ENCODE results near the gene TLN1.

TLN1 gene

DNA sequence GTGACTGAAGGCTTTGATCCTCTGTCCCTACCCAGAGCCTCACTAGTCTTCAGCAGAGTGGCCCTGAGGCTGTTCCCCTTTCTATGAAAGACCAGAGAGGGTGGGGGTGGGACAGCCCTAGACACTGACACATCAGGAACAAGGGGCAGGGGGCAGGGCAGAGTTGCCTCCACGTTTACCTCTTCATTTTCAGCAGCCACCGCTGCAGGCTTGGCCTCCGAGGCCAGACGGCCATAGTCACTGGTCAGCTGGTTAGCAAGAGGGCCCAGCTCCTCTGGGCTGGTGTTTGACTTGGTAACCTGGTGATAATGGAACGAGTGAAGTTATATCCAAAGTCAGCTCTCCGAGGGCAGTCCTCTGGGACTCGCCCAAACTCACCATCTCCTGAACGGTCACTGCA is 26.6 kb downstream of the TLN1 start:
- no peak for DNase-seq (ENCODE audit: low read depth)

DNA sequence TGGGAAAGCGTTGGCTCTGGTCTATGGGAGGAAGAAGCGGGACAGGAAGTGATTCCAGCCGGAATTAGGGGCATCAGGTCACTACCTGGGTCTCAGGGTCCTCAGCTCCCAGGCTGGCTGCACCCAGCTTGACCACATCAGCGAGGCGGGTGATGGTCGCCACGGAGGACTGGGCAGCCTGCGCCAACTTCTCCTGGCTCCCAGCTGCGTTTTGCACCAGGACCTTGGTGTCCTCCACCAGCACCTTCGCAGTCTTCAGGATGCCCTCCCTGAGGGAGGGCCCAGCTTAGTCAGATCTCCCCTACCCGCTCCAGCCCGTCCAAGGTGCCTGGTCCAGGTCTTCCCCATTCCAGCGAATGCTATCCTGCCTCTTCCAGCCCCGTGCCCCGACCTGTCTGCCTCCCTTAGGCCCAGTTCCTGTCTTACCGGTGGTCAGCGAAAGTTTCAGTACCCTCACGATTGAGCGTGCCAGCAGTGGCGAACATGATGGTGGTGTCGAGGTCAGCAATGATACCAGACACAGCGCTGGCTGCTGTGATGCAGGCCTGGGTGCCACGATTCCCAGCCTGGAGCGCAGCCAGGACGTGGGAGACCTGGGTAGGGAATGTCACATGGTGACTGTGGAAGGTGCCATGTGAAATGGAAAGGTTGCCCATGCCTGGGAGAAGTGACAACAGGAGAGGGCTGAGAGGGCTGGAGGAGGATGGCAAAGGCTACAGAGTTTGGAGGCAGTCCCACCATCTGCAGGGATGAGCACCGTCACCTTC is 27.9 kb downstream of the TLN1 start:
- DNase-seq (ENCODE audit: low read depth): no peak

DNA sequence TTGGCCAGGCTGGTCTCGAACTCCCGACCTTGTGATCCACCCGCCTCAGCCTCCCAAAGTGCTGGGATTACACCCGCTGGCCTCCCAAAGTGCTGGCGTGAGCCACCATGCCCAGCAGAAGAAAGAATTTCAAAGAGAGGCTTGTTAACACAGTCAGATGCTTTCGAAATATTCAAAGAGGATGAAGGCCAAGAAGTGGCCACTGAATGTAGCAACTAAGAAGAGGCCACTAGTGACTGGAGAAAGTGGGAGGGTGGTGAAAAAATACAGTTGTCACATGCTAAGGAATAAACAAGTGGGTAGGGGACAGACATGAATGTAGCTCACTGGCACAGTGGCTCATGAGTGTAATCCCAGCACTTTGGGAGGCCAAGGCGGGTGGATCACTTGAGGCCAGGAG is 29.3 kb downstream of the TLN1 start:
- no peak for DNase-seq (ENCODE audit: low read depth)

DNA sequence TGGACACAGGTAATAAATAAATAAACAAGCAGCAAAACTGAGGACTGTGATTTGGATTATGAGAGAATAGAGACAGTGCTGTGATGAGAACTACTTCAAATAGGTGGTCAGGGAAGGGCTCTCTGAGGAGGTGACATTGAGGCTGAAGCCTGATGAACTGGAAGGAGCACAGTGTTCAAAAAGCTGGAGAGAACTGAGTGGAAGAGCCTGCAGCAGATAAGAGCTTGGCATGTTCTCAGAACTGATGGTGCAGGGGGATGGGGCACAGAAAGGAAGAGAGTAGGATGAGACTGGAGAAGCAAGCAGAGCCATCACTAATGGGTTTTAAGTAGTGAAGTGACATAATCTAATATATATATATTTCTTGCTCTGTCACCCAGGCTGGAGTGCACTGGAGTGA is 31.1 kb downstream of the TLN1 start:
- no peak for DNase-seq (ENCODE audit: low read depth)

DNA sequence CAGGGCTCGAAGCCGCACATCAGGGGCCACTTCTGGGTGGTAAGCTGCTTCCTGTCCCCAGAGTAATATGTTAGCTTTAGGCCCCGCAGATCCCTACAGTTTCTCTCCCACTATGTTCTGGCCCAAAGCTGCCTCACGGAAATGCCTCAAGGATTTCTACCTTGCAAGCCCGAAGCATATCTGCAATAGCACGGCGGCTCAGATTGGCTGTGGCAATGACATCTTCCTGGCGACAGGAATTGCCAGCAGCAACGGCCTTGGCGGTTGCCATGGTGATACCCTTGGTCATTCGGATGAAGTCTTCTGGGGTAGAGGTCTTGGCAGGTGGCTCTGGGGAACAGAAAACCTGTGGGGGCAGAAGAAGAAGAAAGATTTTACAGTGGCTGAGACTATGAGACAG is 32.0 kb downstream of the TLN1 start:
- no peak for DNase-seq (ENCODE audit: low read depth)

DNA sequence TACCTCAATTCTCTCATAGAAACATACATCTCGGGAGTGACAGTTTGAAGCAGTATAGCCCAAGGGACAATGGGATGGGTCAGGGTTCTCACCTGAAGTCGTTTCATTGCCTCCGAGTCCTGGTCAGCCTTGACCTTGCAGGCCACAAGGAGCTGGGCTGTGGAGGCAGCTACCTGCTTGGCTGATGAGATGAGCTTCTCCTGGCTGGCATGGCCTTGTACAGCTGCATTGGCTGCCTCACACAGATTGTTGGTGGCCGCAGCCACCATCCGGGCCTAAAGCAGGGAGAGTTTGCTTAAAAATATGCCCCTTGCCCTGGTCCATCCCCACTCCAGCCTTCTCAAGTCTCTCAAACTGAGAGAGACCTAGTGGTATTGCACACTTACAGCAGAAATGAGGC is 33.8 kb downstream of the TLN1 start:
- no peak for DNase-seq (ENCODE audit: low read depth)

DNA sequence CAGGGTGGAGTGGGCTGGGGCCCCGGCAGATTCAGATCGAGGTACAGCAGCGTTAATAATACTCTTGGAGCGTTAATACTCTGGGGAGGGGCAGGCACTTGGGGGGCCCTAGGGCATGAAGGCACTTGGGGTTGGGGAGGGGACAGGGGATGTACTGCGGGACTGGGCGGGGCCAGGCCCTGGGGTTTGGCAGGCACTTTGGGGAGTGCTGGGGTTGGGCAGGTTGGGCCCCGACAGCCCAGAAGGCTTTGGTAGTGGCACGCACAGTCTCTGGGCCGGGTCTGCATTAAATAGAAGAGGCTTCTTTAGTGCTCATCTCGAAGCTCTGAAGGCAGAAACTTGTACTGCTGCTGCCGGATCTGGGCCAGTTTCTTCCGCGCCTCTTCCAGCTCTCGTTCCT is 34.5 kb downstream of the TLN1 start:
- DNase-seq (ENCODE audit: low read depth): no peak

DNA sequence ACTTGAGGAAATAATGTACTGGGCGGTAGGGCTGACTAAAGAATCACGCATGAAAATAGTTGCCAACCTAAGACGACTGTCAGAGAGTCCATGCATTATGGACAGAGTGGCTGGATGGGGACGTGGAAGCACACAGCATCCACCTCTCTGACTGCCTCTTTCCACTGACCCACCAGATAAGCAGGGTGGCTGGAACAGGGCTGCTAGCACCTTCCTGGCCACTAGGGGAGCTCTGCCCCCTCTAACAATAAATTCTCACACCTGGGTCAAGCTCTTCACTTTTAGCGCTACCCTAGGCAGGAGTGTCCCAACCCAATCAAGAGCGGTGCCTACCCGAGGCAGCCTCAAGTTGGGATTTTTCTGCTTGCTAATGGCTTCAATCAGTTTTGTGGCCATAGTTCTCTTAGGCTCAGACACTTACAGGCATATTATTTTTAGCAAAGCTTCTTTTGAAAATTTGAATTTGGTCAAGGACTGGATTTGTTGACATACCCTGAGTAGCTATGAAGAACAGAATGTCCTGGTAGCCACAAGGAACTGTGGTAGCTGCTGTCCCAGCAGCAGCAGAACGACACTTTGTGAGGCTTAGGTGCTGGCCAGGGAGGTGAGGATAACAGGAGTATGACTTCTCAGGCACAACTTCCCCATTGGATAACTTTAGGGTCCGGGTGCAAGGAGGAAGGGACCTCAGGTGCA is 35.3 kb downstream of the TLN1 start:
- peak; percentile 53 for DNase-seq (ENCODE audit: low read depth)

DNA sequence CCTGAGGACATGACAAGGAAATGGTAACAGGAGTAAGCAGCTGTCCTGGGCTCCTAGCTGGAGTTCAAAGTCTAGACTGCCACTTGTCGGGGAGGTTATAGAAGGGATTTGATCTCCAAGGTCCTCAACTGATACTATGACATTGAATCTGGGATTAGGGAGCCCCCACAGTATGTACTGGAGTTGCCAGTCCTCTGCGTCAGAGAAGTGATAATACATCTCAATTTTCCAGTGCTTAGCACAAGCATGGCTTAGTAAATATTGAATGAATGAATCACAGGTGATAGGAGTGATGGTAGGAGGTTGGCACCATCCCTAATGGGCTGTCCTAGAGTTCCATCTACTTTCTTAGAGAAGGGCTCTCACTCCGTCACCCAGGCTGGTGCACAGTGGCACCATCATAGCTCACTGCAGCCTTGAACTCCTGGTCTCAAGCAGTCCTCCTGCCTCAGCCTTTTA is 36.0 kb downstream of the TLN1 start:
- peak; percentile 30 for DNase-seq (ENCODE audit: low read depth)

DNA sequence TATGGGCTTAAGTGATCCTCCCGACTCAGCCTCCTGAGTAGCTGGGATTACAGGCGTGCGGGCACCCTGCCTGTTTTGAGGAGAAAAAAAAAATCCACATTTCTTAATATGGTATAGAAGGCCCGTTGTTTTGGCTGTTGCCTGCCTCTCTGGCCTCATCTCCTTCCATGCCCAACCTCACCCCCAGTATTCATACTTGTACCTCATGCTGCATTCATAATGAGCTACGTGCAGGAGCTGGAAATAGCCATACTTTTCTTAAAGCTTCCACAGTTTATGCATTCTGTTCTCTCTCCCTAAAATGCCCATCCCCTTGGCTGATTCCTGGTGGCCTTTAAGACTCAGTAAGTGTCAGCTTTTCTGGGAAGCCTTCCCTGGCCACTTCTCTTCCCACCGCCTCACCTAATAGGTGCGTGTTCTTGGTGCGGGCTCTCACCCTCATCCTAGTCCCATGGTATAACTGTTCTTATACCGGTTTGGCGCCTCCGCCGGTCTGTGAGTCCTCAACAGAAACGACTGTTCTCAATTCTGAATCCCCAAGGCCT is 40.2 kb downstream of the TLN1 start:
- DNase-seq (ENCODE audit: low read depth): peak; percentile 61

DNA sequence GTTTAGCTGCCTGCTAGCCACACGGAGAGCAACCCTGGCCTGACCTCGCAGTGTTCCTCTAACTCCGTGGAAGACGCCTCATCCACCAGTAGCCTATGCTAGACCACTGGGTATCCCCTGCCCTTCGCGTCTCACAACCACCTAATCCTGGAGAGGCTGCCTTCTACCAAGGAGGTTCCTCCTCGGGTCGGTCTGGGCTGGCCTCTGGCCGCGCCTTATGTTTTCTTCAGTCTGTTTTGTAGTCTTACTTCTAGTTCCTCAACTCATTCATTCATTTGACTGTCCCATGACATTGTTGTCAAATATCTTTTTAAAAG is 40.7 kb downstream of the TLN1 start:
- no peak for DNase-seq (ENCODE audit: low read depth)

DNA sequence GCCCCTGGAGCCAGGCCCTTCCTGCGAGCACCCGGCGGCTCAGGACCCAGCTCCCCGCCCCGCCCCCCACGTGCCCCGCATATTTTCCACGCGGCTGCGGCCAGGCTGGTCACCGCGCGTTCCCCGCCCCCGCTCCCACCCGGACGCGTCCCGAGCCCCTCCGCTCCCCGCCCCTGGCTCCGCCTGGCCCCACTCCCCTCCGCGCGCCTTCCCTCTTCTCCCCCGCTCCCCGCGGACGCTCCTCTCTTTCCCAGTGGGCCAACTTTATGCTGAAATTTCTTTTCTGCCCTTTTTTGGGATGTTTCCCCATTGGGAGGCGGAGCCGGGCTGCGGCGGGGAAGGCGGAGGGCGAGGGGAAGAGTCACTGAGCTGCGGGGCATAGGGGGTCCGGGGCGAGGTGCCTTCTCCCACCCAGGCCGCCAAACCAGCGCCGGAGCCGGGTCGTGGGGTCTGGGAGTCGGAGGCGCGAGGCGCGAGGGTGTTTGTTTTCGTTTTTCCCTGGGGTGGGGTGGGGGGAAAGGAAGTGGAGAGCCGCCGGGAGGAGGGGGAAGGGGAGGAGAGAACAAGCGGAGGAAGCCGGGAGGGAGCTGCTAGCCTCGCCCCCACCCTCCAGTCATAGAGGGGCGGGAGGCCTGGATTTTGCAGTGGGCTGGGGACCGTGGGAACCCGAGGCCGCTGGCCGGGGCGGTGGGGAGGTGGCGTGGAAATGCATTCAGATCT is 41.2 kb downstream of the TLN1 start:
- DNase-seq (ENCODE audit: low read depth): peak; percentile 94

DNA sequence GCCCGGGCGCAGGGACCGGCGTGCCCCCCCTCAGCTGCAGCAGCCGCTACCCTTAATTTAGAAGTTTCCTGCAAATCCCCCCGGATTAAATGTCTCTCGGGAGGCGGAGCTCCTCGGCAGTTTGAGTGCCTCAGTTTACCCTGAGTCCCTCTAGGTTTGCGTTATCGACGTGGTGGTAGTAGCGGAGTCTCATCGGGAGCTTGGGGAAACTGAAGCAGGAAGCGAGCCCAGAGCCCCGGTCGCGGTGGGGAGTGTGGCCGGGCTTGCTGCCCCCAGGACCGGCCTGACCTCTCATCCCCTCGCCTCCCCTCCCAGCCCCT is 41.7 kb downstream of the TLN1 start:
- DNase-seq (ENCODE audit: low read depth): no peak

DNA sequence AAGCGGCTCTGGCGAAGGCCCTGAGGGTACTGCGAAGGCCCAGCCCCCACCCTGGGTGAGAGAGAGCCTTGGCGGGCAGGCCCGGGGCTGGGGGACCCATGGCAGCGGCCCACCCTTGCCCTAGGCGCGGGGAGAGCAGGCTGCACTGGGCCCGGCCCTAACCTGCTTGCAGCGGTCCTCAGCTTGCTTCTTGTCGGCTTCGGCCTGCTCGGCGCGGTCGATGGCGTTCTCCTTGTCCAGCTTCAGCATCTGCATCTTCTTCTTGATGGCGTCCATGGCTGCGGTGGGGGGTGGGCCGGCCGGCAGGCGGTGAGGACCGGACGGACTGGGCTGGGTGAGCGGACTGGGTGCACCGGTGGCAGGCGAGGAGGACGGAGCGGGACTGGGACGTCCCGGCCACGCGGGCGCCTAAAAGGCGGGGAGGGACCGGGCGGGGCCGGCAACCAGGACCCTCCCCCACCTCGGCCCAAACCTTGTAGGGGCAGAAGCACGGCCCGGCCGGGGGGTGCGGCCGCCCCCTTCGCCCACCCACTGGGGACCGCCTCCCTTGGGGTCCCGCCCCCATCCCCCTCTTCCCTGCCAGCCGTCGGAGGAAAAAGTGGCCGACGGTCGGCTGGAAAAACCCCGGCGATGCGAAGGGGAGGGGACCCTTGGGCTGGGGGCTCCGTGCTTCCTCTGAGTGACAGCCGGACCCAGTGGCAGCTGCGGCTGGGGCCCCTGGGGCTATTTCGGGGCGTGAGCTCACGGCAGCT is 42.3 kb downstream of the TLN1 start, which contains the start of gene TPM2:
Gene TPM2, minus strand, starts transcription at position 384 of the 752 bp plus-strand sequence. Its CDS starts 108 bp downstream, at position 276.
- DNase-seq (ENCODE audit: low read depth): peak; percentile 96

DNA sequence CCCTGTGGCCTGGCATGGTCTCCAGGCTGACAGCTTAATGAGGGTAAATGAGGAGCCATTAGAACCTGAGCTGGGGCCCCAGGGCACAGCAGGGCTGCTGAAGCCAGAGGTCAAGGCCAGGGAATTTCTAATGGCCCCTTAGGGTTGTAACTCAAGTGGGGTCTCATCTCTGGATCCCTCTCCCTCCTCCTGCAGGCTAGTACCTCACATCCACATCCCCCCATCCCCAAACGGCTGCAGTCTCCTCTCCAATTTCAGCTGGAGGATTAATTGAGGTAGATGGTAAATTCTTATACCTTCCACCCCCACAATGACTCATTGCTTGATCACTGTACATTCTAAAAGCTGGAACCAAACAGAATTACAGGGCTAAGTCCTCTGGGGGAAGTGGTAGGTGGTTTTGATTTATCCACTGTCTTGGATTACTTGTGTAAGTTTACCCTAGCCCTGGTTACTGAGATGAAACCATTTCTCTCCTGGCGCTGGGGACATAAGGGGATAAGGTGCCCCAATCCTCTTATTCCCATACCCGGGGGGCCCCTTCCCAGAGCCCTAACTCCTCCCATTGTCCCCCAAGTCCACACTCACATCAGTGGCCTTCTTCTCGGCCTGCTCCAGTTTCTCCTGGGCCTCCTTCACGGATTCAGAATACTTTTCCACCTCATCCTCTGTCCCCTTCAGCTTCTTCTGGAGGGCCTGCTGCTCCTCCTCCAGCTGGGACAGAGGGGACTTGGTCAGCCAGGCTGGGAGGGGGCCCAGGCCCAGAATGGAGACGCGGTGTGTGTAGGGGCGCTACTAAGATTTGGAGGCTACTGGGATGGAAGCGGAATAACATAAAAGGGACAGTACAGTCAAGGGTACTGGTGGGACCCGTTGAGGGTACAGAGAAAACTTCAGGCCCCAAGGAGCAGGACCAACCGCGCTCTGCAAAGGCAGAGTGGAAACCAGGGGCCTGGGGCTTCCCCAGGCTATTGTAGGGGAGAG is 43.1 kb downstream of the TLN1 start:
- peak; percentile 77 for DNase-seq (ENCODE audit: low read depth)

DNA sequence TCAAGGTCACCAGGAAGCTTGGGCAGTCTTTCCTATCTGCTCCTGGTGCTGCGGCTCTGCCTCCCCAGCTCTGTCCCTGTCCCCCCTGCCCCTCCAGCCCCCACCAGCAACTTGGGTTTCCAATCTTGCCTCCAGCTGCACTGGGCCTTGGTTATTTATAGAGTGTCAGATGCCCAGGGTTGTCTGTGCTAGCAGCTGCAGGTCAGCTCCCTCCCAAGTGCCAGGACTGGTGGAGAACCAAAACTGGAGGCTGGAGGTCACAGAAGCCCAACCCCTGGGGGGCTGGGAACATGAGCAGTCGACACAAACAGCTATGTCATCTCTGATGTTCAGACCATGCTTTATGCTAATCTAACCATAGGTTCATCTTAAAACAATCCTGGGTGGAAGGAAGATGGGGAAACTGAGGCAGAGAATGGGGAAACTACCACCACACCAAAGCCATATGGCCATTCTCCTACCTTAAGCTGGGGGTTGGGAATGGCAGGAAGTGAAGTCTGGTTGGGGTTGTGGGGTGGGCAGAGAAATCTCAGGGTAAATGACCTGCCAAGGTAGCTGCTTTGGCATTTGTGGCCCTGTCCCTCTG is 43.9 kb downstream of the TLN1 start:
- no peak for DNase-seq (ENCODE audit: low read depth)

DNA sequence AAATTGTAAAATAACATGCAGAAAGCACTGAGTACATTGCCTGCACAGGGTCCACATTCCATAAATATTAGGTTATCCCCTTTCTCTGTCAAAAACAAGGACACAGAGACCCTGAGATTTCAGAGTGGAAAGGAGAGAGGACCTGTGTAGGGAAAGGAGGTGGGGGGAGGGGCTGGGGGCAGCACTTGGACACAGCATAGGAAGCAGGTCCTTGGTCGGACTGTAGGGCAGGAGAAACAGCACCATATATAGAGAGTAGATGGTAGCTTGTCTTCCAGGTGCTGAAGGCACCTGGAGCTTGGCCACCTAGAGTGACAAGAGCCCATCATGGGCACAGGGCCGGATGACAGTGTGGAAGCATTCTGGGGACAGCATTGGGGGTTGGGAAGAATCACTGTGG is 44.7 kb downstream of the TLN1 start:
- DNase-seq (ENCODE audit: low read depth): no peak

DNA sequence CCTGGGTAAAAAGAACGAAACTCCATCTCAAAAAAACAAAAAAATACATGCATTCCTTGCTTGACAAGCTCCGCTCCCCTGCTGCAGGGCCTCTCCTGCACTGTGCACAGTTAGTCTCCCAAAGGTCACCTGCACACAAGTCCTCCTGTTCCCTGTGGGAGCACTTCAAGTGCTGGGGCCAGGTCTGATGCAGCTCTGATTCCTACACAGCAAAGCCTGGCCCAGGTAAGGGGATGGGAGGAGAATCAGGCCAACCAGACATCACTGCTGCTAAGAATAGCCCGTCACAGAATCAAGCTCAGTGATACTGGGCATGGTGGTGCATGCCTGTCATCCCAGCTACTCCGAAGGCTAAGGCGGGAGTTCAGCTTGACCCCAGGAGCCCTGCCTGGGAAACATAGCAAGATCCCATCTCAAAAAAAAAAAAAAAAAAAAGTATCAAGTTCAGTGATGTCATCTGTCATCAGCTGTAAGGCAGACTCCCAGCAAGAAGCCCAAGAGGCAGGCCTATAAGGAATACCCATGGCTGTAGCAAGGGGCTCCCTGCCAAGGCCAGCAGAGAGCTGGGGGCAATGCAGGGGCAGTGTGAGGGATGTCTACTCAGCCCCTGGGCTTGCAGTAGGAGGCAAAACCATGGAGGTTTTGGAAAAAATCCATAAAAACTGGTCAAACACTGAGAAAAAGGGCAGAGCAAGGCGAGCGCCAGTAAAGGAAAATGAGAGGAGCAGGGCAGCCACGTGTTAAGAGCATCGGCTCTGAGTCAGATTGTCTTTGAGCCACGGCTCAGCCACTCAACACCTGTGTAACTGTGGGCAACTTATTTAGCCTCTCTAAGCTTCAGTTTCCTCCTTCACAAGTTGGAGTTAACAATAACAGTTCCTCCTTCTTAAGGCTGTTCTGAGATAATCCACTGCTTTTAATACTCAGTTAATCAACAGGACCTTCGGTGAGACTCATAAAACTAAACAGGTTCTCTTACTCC is 45.5 kb downstream of the TLN1 start:
- DNase-seq (ENCODE audit: low read depth): peak; percentile 68

DNA sequence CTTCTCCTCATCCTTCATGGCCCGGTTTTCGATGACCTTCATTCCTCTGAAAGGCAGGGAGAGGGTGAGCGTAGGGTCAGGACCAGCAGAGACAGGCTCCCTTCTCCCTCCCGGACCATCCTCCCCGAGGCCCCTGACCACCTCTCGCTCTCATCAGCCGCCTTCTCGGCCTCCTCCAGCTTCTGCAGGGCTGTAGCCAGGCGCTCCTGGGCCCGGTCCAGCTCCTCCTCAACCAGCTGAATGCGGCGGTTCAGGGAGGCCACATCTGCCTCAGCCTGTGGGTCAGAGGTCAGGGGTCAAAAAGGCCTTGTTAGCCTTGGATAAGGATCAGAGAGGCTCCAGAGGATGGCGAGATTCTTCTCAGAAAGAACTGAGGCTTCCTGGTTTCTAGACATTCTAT is 46.5 kb downstream of the TLN1 start:
- no peak for DNase-seq (ENCODE audit: low read depth)
